Loucy (cell line): ENCODE measurements around the gene SMARCA5.
A peak's percentile ranks its signal among the peaks of the same experiment; 100 is the strongest.

ENCODE experiments used
- H2AFZ ChIP-seq: fragments of 200-600 bp; sonication (generic); 2 replicates; pipeline ENCODE4 v1.6.0; 2016; ENCODE audit warnings: antibody characterized with exemption, mild to moderate bottlenecking, low read length, moderate library complexity
- H3F3A ChIP-seq: fragments of 200-600 bp; 2 replicates; pipeline ENCODE4 v1.6.0; 2016; ENCODE audit warnings: antibody characterized with exemption, low read depth, mild to moderate bottlenecking
- H3K27me3 ChIP-seq: fragments of 200-600 bp; sonication (generic); 2 replicates; pipeline ENCODE4 v1.6.1; 2014; ENCODE audit warnings: low read length, mild to moderate bottlenecking; ENCODE audit not compliant: insufficient read depth, poor library complexity, severe bottlenecking
- H3K36me3 ChIP-seq: fragments of 200-600 bp; sonication (generic); 2 replicates; pipeline ENCODE4 v1.6.1; 2016; ENCODE audit warnings: low read length; ENCODE audit not compliant: insufficient read depth
- H3K4me1 ChIP-seq: fragments of 200-600 bp; sonication (generic); 2 replicates; pipeline ENCODE4 v1.5.1; 2014; ENCODE audit warnings: low read length, mild to moderate bottlenecking; ENCODE audit not compliant: insufficient read depth, poor library complexity, severe bottlenecking
- H3K4me2 ChIP-seq: fragments of 200-600 bp; sonication (generic); 2 replicates; pipeline ENCODE4 v1.6.0; 2014; ENCODE audit warnings: antibody characterized with exemption, low read length, low read depth, mild to moderate bottlenecking; ENCODE audit not compliant: poor library complexity, severe bottlenecking
- H3K4me3 ChIP-seq: fragments of 200-600 bp; sonication (generic); 2 replicates; pipeline ENCODE4 v1.5.1; 2014; ENCODE audit warnings: low read length, mild to moderate bottlenecking, mixed read lengths; ENCODE audit not compliant: poor library complexity, severe bottlenecking
- H3K79me2 ChIP-seq: fragments of 200-600 bp; sonication (generic); 2 replicates; pipeline ENCODE4 v1.6.1; 2014; ENCODE audit warnings: low read length; ENCODE audit not compliant: insufficient read depth
- H3K9ac ChIP-seq: fragments of 200-600 bp; sonication (generic); 2 replicates; pipeline ENCODE4 v1.6.0; 2014; ENCODE audit warnings: mild to moderate bottlenecking, low read depth, low read length, moderate library complexity; ENCODE audit not compliant: poor library complexity, severe bottlenecking
- H3K9me2 ChIP-seq: fragments of 200-600 bp; sonication (generic); replicated peaks from 2 replicates; pipeline ENCODE4 v1.6.1; 2016; ENCODE audit warnings: low read depth, low read length, mixed read lengths
- H3K9me3 ChIP-seq: fragments of 200-600 bp; sonication (generic); 2 replicates; pipeline ENCODE4 v1.6.1; 2014; ENCODE audit warnings: mild to moderate bottlenecking, antibody characterized with exemption, low read length, low read depth; ENCODE audit not compliant: insufficient read depth
- H4K20me1 ChIP-seq: fragments of 200-600 bp; sonication (generic); 2 replicates; pipeline ENCODE4 v1.6.0; 2014; ENCODE audit warnings: antibody characterized with exemption, low read length, mild to moderate bottlenecking; ENCODE audit not compliant: insufficient read depth, poor library complexity, severe bottlenecking
- CTCF ChIP-seq: fragments of 200-600 bp; sonication (generic); conservative IDR thresholded peaks from 2 replicates; pipeline ENCODE4 v1.5.1; 2014; ENCODE audit warnings: mild to moderate bottlenecking, antibody characterized with exemption, low read length
- EZH2phosphoT487 ChIP-seq: fragments of 200-600 bp; IDR thresholded peaks from 2 replicates; pipeline ENCODE4 v1.6.1; 2018; ENCODE audit warnings: antibody characterized with exemption, mild to moderate bottlenecking, moderate library complexity, borderline replicate concordance

The SMARCA5 gene

GRCh38 chr4:143513314-143514168 is at the start of gene SMARCA5:
Gene SMARCA5, plus strand, starts transcription at chr4:143513702. Its CDS starts 223 bp downstream, at chr4:143513925.
- H3K79me2 ChIP-seq = peaks cover 51% of the 10 kb centered on the region
- H3K36me3 ChIP-seq = peaks cover 13% of the 10 kb centered on the region; the same call in 1 of the 2 replicates
- H4K20me1 ChIP-seq = peaks cover 48% of the 10 kb centered on the region

GRCh38 chr4:143473334-143474126 is 40.0 kb upstream of the SMARCA5 start:
- peaks cover 18% of the 10 kb centered on the region; the same call in 1 of the 2 replicates for H3K36me3 ChIP-seq
- H4K20me1 ChIP-seq = no peaks in the 10 kb centered on the region
- no peaks in the 10 kb centered on the region for H3K79me2 ChIP-seq
- H3K4me3 ChIP-seq = no peak overlapping the region
- no peaks in the 10 kb centered on the region for H3K9me2 ChIP-seq
- H3K9me3 ChIP-seq = no peaks in the 10 kb centered on the region
- no peaks in the 10 kb centered on the region for H3K27me3 ChIP-seq
- H3K4me2 ChIP-seq = no peak overlapping the region
- H2AFZ ChIP-seq = no peak overlapping the region
- H3F3A ChIP-seq = no peaks in the 10 kb centered on the region
- TF ChIP-seq CTCF (no peak), EZH2phosphoT487 (no peak)
- H3K9ac ChIP-seq = no peak overlapping the region
- H3K4me1 ChIP-seq = no peaks in the 10 kb centered on the region

More at GRCh38 chr4:143513314-143514168, at the start of gene SMARCA5:
- Histone ChIP-seq H2AFZ (peak within 1 kb of the TSS; percentile 96), H3K27me3 (no peaks in the 10 kb centered on the region), H3K9ac (peak within 1 kb of the TSS; percentile 87), H3K4me3 (peak within 1 kb of the TSS; percentile 97), H3F3A (no peaks in the 10 kb centered on the region), H3K4me2 (peak within 1 kb of the TSS; percentile 95), H3K9me3 (no peaks in the 10 kb centered on the region), H3K9me2 (no peaks in the 10 kb centered on the region), H3K4me1 (peaks cover 42% of the 10 kb centered on the region)
- TF ChIP-seq EZH2phosphoT487 = no peak

- Histone ChIP-seq H3F3A (no peaks in the 10 kb centered on the region), H3K4me1 (no peaks in the 10 kb centered on the region), H3K27me3 (no peaks in the 10 kb centered on the region), H3K79me2 (no peaks in the 10 kb centered on the region), H3K9me2 (no peaks in the 10 kb centered on the region), H2AFZ (no peak overlapping the region), H3K36me3 (no peaks in the 10 kb centered on the region), H3K9me3 (no peaks in the 10 kb centered on the region), H3K4me2 (no peak overlapping the region), H3K4me3 (no peak overlapping the region), H3K9ac (no peak overlapping the region), H4K20me1 (no peaks in the 10 kb centered on the region)
- no peak for TF ChIP-seq CTCF
- no peak for TF ChIP-seq EZH2phosphoT487
These were observed 36.0 kb upstream of the SMARCA5 start for GRCh38 chr4:143477487-143477886.
